Hippocampal formation (tissue), 2 donors: ENCODE data around the gene TOMM40.

Experiments used
- DNase-seq, 2 donors: peaks; one replicate each; lab custom pipeline; 2025; lab: John Stamatoyannopoulos, UW

TOMM40 gene

GRCh38 chr19:44927746-44928145, 36.7 kb downstream of the TOMM40 start:
- no peak for DNase-seq

DNA sequence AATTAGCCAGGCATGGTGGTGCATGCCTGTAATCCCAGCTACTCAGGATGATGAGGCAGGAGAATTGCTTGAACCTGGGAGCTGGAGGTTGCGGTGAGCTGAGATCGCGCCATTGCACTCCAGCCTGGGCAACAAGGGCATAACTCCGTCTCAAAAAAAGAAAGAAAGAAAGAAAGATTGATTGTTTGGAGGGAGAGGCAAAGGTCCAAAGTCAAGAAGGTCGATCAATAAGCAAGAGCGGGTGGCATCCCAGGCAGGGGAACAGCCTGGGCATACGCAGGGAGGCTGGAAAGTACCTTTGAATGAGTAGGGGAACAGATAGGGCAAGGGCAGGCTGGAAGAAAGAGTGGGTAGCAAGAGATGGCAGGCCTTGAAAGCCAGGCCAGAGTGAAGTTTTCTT, 39.0 kb downstream of the TOMM40 start:
- no peak for DNase-seq

DNA sequence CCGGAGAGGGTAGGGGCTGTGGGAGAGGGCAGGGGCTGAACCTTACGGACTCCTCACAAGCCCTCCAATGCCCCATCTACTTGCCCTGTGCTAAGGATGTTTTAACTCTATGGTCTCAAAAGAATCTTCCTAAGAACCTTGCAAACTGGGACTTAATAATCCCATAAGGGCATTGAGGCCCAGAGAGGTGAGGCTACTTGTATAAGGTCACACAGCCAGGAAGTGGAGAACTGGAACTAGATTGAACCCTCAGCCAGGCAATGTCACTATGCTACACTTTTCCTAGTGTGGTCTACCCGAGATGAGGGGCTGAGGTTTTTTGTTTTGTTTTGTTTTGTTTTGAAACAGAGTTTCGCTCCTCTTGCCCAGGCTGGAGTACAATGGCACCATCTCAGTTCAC, 40.5 kb downstream of the TOMM40 start:
- DNase-seq, result no peak

DNA sequence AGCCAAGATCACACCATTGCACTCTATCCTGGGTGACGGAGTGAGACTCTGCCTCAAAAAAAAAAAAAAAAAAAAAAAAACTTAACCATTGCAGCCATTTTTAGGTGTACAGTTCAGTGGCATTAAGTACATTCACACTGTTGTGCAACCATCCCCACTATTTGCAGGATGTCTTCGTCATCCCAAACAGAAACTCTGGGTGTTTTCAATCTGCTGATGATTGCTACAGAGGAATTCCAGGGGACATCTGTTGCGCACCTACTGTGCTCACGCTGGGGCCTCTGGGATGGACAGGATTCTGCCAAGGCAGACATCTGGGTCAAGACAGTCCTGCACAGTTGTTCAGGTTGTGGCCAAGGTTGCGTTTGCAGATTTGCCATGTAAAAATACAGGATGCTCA, 48.6 kb downstream of the TOMM40 start:
- no peak for DNase-seq

DNA sequence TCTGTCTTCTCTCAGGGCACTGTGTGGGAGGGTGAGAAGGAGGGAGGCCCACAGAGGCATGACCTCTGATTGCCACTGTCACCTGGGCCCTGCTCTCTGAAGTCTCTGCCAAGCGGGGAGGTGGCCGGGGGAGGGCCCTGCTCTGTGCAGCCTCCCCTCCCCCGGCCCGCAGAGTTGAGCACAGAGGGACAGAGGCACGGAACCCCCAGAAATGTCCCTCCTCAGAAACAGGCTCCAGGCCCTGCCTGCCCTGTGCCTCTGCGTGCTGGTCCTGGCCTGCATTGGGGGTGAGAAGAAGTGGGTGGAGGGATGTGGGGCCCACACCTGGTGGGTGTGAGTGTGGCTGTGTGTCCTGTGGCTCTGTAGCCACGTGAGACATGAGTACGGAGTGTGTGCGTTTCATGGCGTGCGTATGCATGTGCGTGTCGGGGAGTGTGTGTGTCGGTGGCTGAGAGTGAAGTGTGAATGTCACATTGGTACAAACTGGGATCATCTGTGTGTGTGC, 51.1 kb downstream of the TOMM40 start, which contains the start of gene APOC4:
TSS of gene APOC4 (plus strand) at position 171 of the 505 bp plus-strand sequence. CDS start at position 212, 41 bp downstream.
- DNase-seq, result no peak

DNA sequence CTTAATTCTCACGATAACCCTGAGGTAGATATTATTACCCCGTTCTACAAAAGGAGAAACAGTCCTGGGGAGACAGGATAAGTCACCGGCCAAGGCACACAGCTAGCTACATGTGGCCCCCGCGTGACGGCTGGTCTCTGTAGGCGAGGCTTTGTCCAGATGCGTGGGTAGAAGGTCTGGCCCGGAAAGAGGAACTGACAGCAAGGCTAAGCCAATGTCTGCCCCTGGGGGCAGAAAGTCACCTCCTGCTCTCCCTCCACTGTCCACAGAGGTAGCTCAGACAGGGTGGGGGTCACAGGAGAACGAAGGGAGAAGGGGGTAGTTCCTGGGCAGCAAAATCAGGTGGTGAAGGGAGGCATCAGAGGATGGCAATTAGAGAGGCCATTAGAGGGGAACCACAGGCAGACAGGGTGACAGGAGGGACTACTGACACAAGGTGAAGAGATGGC, 52.8 kb downstream of the TOMM40 start:
- peak in 1 of 2 donors; percentile 31 for DNase-seq

DNA sequence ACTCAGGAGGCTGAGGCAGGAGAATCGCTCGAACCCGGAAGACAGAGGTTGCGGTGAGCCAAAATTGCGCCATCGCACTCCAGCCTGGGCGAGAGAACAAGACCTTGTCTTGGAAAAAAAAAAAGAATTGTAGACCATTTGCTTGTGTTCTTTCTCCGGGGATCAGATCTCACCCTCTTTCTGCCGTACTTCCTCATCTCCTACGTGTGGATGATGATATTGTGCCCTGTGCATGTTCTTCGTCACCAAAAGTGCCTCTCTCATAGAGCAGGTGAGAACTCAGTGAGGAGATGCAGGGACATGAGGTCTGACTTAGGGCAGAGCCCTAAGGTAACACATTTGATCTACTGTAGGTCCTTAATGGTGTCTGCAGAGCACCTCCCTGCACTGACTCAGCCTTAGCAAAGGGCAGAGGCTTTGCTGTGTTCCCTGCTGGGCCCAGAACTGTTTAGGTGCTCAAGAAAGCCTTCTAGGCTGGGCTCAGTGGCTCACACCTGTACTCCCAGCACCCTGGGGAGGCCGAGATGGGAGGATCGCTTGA, 56.1 kb downstream of the TOMM40 start:
- no peak for DNase-seq

DNA sequence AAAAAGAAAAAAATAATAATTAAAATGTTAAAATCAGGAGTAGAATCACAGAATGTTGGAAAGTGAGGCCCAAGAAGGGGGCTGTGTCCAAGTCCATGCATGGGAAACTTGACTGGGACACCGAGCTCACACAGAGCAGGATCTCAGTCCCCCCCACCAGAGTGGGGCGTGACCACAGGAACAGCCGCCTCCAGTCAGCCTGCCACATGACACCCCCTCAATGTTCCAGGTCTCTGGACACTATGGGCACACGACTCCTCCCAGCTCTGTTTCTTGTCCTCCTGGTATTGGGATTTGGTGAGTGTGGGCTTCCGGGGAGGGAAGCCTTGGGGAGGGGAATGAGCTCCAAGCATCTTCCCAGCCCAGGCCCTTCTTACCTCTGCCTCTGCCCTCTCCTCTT, 57.2 kb downstream of the TOMM40 start:
- no peak for DNase-seq

GRCh38 chr19:44948763-44949374, 57.8 kb downstream of the TOMM40 start:
- DNase-seq, result no peak

- no peak for DNase-seq
Observed at GRCh38 chr19:44949550-44949949, 58.5 kb downstream of the TOMM40 start.

DNA sequence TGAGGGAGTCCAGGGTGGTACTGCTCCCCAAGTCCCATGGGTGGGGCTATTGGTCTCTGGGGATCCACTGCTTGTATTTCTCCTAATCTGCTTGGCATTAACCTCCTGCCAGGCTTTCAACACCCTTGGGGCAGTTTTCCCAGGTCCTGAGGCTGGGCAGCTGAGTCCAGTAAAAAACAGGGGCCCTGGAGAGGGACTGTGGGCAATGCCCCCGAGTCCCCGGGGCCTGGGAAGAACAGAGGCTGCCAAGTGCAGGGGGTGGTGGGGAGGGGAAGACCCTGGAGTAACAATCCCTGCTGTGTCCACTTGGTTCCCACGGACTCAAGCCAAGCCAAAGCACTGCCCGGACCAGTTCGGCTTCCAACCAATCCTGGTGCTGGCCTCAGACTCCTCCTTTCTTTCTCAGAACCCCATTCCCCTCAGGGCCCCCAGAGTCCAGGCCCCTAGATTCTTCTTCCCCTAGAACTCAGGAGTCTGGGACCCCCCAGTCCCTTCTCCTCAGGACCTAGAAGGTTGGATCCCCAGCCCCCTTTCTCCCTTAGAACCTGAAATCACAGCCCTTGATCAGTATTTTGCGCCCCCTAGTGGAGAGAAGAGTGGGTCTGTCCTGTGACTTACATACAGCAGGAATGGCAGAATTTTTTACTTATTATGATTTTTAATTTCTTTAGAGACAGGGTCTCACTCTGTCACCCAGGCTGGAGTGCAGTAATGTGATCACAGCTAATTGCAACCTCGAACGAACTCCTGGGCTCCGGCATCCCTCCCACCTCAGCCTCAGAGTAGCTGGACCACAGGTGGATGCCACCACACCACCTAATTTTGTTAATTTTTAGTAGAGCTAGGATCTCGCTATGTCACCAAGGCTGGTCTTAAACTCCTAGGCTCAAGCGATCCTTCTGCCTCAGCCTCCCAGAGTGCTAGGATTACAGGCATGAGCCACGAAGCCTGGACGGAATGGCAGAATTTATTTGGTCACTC, 60.4 kb downstream of the TOMM40 start:
- peak; percentile 70 to 81 for DNase-seq
